Sigmoid colon (tissue), 4 donors: Measurements from ENCODE around the gene WFS1.

ENCODE experiments used
- CTCF ChIP-seq, 4 experiments: fragments of 450-650 bp in 3 of 4; fragments of 200-600 bp in 1 of 4; IDR thresholded peaks; one replicate each; pipeline ENCODE4 v1.5.1; 2016 to 2019; ENCODE audit warnings: antibody characterized with exemption in 4 of 4, mild to moderate bottlenecking in 3 of 4, moderate library complexity in 2 of 4
- EP300 ChIP-seq, 4 donors: sonication (generic); formaldehyde crosslinking; IDR thresholded peaks; one replicate each; pipeline ENCODE4 v1.6.1; 2017; ENCODE audit warnings: antibody characterized with exemption in 4 of 4
- POLR2A ChIP-seq, 2 donors: fragments of 450-650 bp; IDR thresholded peaks; one replicate each; pipeline ENCODE4 v1.6.1; 2016; ENCODE audit warnings: antibody characterized with exemption in 2 of 2, mild to moderate bottlenecking in 2 of 2, moderate library complexity in 2 of 2
- POLR2AphosphoS5 ChIP-seq, 4 donors: sonication (generic); formaldehyde crosslinking; IDR thresholded peaks; one replicate each; pipeline ENCODE4 v1.6.1; 2017; ENCODE audit warnings: antibody characterized with exemption in 4 of 4

- no peak for TF ChIP-seq EP300 (IDR thresholded peaks at IDR 0.05)
- TF ChIP-seq CTCF (IDR thresholded peaks at IDR 0.05), result no peak
- TF ChIP-seq POLR2AphosphoS5 (IDR thresholded peaks at IDR 0.05), result no peak
- no peak for TF ChIP-seq POLR2A (IDR thresholded peaks at IDR 0.05)
These were observed 36.6 kb downstream of the WFS1 start for GRCh38 chr4:6306299-6306698.
